Posterior vena cava (tissue), 2 donors: ENCODE data around the gene SEMA6C. TPM values are rescaled to one million over a fixed set of nuclear protein-coding genes. Genes with fewer than 3 reads are reported as not detected.
"Not testable (repeated sequence)": the region's sequence is repeated elsewhere in the genome, so short reads cannot be mapped to it uniquely, and the experiment has no call there.

Experiments
- DNase-seq: peaks from one replicate; pipeline ENCODE4 v3.0.0-alpha.2; 2020; ENCODE audit warnings: low spot score
- intact Hi-C, 2 donors: fragments of 100-400 bp; cut with DNase I; formaldehyde crosslinking; loops; one replicate each; pipeline versions ENCODE4 v1.14.1 to v1.14.2; 2022 to 2023
- total RNA-seq, 2 donors: library from RNA; stranded (reverse); fragmentation: NEBNext Ultra II Directional; extraction: Animal tissue kit (Norgen Biotek cat#: 25700); gene quantifications; one replicate each; pipeline ENCODE4 v1.2.1, GENCODE V29; 2021
- donor health status: DM: yes; HTN: yes; CAD: no.
- donor health status: DM: yes; HTN: yes; CAD: no.

Gene SEMA6C
- total RNA-seq, 2 donors from 2014 or later: 6.9 to 10.1 TPM

DNA sequence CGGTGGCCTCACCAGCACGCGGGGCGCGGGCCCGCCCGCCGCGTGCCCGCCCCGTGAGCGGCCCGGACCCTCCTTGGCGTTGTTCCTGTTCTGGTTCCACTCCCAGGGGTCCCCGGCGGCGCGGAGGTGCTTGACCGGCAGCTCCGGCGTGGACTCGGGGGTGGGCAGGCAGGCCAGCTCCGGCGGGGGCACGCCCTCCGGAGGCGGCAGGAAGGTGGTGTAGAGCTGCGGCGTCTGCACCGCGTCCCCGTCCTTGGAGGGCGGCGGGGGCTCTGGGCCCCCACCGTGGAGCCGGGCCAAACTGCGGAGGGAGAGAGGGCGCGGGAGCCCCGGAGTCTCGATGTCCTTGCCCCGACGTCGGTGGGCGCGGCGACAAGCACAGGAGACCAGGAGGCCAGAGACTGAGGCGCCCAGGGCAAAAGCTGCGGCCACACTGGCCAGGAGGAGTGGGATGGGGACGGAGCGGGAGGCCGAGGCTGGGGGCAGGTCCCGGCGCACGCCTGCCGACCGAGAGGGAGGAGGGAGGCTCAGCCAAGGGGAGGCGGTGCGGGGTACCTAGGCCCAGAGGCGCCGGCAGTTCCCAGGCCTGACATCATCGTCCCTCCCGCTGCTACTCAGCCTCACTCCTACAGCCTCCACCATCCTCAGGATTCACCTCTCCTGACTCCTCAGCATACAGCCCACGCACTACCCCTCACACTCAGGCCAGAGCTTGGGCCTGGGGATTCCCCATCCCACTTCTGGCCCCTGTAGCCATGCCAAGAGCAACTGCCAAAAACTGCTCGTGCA is 13.2 kb downstream of the SEMA6C start:
- intact Hi-C loops: no loop called here
- DNase-seq: peak; percentile 60

DNA sequence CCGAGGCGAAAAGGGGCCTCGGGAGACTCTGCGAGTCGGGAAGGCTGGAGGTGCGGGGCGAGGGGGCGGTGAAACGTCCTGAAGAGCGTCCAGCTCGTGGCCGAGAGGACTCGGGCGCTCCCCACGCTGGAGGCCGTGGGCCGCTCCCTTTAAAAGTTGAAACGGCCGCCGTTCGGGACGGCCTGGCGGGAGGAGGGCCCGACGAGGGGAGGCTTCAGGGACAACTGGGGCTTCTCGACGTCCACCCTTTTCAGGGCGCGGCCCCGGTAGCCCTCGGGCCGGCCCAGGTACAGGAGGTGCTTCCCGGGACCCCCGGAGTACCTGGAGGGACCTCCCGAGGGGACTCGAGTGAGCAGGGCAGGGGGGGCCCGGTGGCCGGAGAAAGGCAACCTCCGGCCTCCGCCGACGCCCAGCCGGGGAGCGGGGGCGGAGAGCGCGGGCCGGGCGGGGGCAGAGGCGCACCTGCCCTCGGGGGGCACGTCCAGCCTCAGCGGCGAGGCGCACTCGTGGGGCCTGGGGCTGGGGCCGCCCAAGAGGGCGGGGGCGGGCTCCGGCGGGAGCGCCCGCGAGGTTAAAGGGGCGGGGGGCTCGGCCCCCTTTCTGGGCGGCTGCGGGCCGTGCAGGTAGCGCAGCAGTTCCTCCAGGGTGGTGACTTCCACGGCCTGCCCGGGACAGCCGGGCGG is 14.0 kb downstream of the SEMA6C start:
- peak; percentile 48 for DNase-seq
- intact Hi-C loops: no loop called here

DNA sequence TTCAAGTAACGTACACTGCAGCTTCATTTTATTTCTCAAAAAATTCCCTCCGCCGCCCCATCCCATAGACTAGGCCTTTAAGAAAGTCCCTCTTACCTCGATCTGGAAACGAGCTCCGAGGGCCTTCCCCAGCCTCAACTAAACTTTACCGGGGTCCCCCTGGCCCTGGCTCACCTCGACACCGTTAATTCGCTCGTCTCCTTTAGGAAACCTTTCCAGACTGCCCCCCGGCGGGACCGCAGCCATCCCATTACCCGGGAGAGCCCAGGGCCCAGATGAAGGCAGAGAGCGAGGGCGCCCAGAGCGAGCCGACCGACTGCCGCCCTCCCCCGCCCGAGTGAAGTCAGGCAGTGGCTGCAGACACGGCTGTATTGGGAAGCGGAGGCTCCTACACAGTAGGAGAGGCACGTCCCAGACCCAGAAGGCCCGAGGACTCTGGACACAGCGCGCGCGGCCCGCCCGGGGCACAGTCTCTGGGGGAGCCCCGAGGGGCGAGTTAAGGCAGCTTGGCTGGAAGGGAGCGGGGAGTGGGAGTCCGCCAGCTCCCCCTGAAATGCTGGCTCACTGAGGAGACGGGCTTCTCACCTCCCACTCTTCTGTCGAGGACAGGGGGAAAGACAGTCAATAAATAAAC is 14.6 kb downstream of the SEMA6C start:
- peak; percentile 73 for DNase-seq
- intact Hi-C loops: no loop called here

DNA sequence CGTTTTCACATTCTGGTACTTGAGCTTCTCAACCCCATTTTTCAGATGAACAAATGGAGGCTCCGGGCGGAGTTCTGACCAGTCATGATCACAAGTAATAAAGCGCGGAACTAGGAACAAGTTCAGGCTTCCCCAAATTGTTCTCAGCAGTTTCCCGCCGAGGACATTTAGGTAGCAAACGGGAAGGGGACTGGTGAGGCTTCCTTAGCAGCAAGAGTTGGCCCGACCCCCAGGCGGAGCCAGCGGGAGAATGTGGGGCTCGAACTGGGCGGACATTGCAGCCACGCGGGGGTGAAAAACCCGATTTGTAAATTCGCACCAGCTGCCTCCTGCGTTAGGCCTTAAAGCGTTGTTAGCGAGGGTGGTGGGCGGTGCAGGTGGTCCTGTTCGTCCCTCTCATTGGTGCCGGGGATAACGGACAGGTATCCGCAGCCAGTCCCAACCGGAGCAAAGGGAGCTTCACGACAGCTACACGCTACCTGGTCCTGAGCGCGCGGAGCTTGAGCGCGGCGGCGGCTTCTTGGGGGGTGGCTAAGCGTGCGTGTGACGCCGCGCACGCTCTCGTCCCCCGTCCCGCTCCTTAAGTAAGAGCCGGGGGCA is 15.3 kb downstream of the SEMA6C start:
- peak; percentile 95 for DNase-seq
- intact Hi-C loops: no loop called here

GRCh38 chr1:151128800-151129199 is 17.6 kb downstream of the SEMA6C start:
- peak; percentile 24 for DNase-seq
- intact Hi-C loops: no loop called here

DNA sequence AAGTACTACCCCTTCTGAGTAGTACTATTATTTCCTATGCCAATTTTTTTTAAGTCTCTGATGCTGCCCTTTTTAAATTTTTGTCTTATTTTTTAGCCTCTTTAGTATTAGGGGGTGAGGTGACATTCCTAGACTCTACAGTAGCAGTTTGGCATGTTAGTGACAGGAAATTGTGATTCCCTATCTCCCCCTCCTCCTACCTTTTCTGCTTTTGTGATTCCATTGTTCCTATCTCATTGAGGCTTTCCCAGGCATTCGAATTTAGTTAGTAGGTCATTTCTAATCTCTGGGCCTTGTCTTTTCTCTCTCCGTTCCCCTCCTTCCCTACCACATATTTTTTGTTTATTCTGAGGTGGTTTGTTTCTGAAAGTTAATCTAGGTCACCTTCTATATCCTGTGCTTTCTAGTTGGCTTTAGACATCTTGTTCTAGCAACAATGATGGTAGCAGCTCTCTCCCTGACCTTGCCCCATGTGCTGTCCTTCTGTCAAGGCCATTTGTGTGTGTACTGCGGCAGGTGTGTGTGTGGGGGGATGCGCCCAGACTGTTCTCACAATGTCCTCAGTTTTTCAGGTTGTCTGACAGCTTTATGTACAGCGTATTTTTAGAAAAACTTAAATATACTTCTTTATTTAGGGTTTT is 21.5 kb downstream of the SEMA6C start:
- intact Hi-C loops: no loop called here

DNA sequence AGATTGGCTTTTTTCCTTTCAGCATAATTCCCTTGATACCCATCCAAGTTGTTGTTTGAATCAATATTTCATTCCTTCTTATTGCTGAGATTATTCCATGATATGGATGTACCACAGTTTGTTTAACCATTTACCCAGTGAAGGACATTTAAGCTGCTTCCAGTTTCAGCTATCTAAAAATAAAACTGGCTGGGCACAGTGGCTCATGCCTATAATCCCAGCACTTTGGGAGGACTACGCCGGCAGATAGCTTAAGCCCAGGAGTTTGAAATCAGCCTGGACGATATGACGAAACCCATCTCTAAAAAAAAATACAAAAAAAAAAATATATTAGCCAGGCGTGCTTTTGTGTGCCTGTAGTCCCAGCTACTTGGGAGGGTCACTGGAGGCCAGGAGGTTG is 32.6 kb downstream of the SEMA6C start:
- intact Hi-C loops: no loop called here
- no peak for DNase-seq

More for the DNA sequence above, 21.5 kb downstream of the SEMA6C start:
- no peak for DNase-seq

GRCh38 chr1:151108331-151108730 is 38.1 kb downstream of the SEMA6C start:
- intact Hi-C loops: loop anchor here in 1 of 2 donors (5.0 kb wide), 1 partner anchor 34 kb away; no protein-coding TSS in a partner anchor
- DNase-seq: peak; percentile 63

DNA sequence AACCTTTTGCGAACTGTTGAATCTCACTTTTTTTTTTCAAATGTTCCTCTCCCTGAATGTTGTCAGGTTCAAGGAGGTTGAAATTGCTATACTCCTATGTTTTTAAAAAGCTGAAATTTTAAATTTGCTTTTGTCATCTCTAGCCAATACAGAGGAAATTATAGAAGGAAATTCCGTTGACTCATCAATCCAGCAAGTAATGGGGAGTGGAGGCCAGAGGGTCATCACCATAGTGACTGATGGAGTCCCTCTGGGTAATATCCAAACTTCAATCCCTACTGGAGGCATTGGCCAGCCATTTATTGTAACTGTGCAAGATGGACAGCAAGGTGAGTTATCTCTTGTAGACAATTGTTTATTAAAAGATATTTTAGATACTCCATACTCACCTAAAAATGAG is 39.5 kb downstream of the SEMA6C start:
- intact Hi-C loops: loop anchor here in 1 of 2 donors (5.0 kb wide), 1 partner anchor 35 kb away; no protein-coding TSS in a partner anchor
- DNase-seq: no peak

GRCh38 chr1:151104630-151105029 is 41.8 kb downstream of the SEMA6C start:
- intact Hi-C loops: loop anchor here (5.0 kb wide), 2 partner anchors 38 to 53 kb away; partner anchors contain the start of gene TNFAIP8L2 (in 1 of the 2)
- no peak for DNase-seq

DNA sequence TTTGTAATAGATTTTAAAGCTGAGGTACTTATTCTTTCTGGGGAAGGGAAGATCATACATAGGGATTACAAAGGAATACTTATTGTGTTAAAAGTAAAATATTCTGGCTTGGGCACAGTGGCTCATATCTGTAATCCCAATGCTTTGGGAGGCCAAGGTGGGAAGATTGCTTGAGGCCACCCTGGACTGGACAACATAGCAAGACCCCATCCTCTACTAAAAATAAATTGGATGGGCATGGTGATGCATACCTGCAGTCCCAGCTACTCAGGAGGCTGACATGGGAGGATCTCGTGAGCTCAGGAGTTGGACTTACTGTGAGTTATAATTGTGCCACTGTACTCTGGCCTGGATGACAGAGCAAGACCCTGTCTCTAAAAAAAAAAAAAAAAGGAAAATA is 48.3 kb downstream of the SEMA6C start:
- DNase-seq: peak; percentile 28
- intact Hi-C loops: loop anchor here in 1 of 2 donors (5.0 kb wide), 1 partner anchor 59 kb away; the partner anchor contains the start of gene TNFAIP8L2

- not testable (repeated sequence) for DNase-seq
- intact Hi-C loops: loop anchor here in 1 of 2 donors (5.0 kb wide), 1 partner anchor 60 kb away; the partner anchor contains the start of gene TNFAIP8L2
Observed at GRCh38 chr1:151097426-151097825, 49.0 kb downstream of the SEMA6C start.

DNA sequence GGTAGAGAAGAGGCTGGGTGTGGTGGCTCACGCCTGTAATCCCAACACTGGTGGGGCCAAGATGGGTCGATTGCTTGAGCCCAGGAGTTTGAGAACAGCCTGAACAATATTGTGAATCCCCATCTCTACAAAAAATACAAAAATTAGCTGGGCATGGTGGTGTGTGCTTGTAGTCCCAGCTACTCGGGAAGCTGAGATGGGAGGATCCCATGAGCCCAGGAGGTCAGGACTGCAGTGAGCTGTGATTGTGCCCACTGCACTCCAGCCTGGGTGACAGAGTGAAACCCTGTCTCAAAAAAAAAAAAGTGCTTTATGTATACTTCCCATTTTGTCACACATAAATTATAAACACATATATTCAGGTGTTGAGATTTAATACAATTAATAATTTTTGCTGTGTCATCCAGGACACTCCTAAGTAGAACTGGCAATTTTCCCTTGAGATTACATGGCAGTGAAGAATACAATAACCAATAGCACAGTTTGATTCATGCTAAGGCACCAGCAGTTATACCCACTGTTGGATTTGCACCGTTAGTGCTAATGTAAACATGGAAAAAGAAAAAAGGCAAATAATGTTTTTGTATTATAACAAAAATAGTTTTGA is 60.4 kb downstream of the SEMA6C start:
- DNase-seq: peak; percentile 25
- intact Hi-C loops: no loop called here

Other genes starting within 250 kb of the SEMA6C start
- gene SETDB1, start 220.3 kb downstream of the SEMA6C start, total RNA-seq: 10 to 100 TPM; 26.4 to 26.8 TPM
- gene CERS2, start 171.8 kb downstream of the SEMA6C start, total RNA-seq: 100 to 1,000 TPM; 112 to 133 TPM
- under 1 TPM in 1 of 2 donors, not detected in 1; 0.19 TPM for gene ANXA9, start 164.3 kb downstream of the SEMA6C start, total RNA-seq
- 10 to 100 TPM; 17.3 to 17.8 TPM for gene MINDY1, start 139.7 kb downstream of the SEMA6C start, total RNA-seq
- 10 to 100 TPM; 15.5 to 17.4 TPM for gene PRUNE1, start 138.2 kb downstream of the SEMA6C start, total RNA-seq
- under 1 TPM; 0.33 to 0.93 TPM for gene BNIPL, start 110.0 kb downstream of the SEMA6C start, total RNA-seq
- gene C1orf56, start 98.9 kb downstream of the SEMA6C start, total RNA-seq: 1 to 10 TPM; 3.3 to 4.6 TPM
- gene CDC42SE1, start 87.0 kb downstream of the SEMA6C start, total RNA-seq: 10 to 100 TPM; 65.7 to 68.2 TPM
- 1 to 10 TPM; 2.0 to 3.2 TPM for gene MLLT11, start 86.2 kb downstream of the SEMA6C start, total RNA-seq
- gene GABPB2, start 75.9 kb downstream of the SEMA6C start, total RNA-seq: 10 to 100 TPM; 14.6 to 18.2 TPM
- gene TNFAIP8L2, start 10.0 kb upstream of the SEMA6C start, total RNA-seq: 1 to 10 TPM; 3.0 to 4.2 TPM
- gene LYSMD1, start 19.3 kb upstream of the SEMA6C start, total RNA-seq: 1 to 10 TPM; 6.6 to 7.0 TPM
- 10 to 100 TPM; 26.5 to 27.0 TPM for gene SCNM1, start 19.5 kb upstream of the SEMA6C start, total RNA-seq
- under 1 TPM in 1 of 2 donors, not detected in 1; 0.88 TPM for gene TMOD4, start 29.4 kb upstream of the SEMA6C start, total RNA-seq
- 10 to 100 TPM; 28.4 to 38.5 TPM for gene VPS72, start 43.6 kb upstream of the SEMA6C start, total RNA-seq
- 10 to 100 TPM; 39.1 to 41.9 TPM for gene PIP5K1A, start 51.9 kb upstream of the SEMA6C start, total RNA-seq
- 100 to 1,000 TPM; 131 to 139 TPM for gene PSMD4, start 108.1 kb upstream of the SEMA6C start, total RNA-seq
- gene ZNF687, start 135.7 kb upstream of the SEMA6C start, total RNA-seq: 10 to 100 TPM; 16.7 to 17.1 TPM
- 10 to 100 TPM; 51.9 to 58.7 TPM for gene PI4KB, start 180.8 kb upstream of the SEMA6C start, total RNA-seq
- 10 to 100 TPM; 26.0 to 31.1 TPM for gene RFX5, start 200.6 kb upstream of the SEMA6C start, total RNA-seq
- 10 to 100 TPM; 14.9 to 50.4 TPM for gene SELENBP1, start 226.1 kb upstream of the SEMA6C start, total RNA-seq